Transverse colon (tissue), 4 donors: ENCODE measurements around the gene SPATA13. TPM values are rescaled to one million over a fixed set of nuclear protein-coding genes. Genes with fewer than 3 reads are reported as not detected.
A peak's percentile ranks its signal among the peaks of the same experiment; 100 is the strongest.

Experiments
- DNase-seq: peaks from one replicate; pipeline ENCODE4 v3.0.0-alpha.2; 2019
- H3K27ac ChIP-seq, 4 donors: fragments of 200-600 bp; sonication (generic); 2 replicates each; pipeline ENCODE4 v1.5.1; 2016 to 2018; ENCODE audit warnings: inconsistent platforms in 4 of 4
- H3K27me3 ChIP-seq: fragments of 200-600 bp; sonication (generic); 2 replicates; pipeline ENCODE4 v1.5.1; 2017; ENCODE audit warnings: inconsistent platforms
- H3K36me3 ChIP-seq, 4 donors: fragments of 200-600 bp; sonication (generic); 2 replicates each; pipeline ENCODE4 v1.5.1; 2017 to 2019; ENCODE audit warnings: inconsistent platforms in 4 of 4
- H3K4me1 ChIP-seq, 4 donors: fragments of 200-600 bp; sonication (generic); 2 replicates each; pipeline ENCODE4 v1.5.1; 2017 to 2020; ENCODE audit warnings: inconsistent platforms in 4 of 4
- H3K4me3 ChIP-seq, 4 donors: fragments of 200-600 bp; sonication (generic); 1 replicate in 1 of 4; 2 replicates in 3 of 4; pipeline versions ENCODE4 v1.5.1 to v1.6.1; 2017 to 2019; ENCODE audit warnings: inconsistent platforms in 4 of 4
- H3K9me3 ChIP-seq, 2 donors: fragments of 200-600 bp; sonication (generic); 2 replicates each; pipeline ENCODE4 v1.5.1; 2017 to 2019; ENCODE audit warnings: inconsistent platforms in 2 of 2
- CTCF ChIP-seq, 5 experiments: fragments of 200-600 bp in 3 of 5; fragments of 450-650 bp in 2 of 5; sonication (generic) in 3 of 5; IDR thresholded peaks; 1 replicate in 2 of 5; 2 replicates in 3 of 5; pipeline ENCODE4 v1.5.1; 2016 to 2017; ENCODE audit warnings: antibody characterized with exemption in 5 of 5, inconsistent platforms in 3 of 5, mild to moderate bottlenecking in 2 of 5, moderate library complexity in 1 of 5
- EP300 ChIP-seq: sonication (generic); formaldehyde crosslinking; IDR thresholded peaks from one replicate; pipeline ENCODE4 v1.6.1; 2017; ENCODE audit warnings: antibody characterized with exemption, low read depth
- POLR2A ChIP-seq: fragments of 450-650 bp; IDR thresholded peaks from one replicate; pipeline ENCODE4 v1.6.1; 2016; ENCODE audit warnings: antibody characterized with exemption, mild to moderate bottlenecking, moderate library complexity
- POLR2AphosphoS5 ChIP-seq, 3 donors: sonication (generic); formaldehyde crosslinking; IDR thresholded peaks; one replicate each; pipeline ENCODE4 v1.6.1; 2016; ENCODE audit warnings: antibody characterized with exemption in 3 of 3
- WGBS, 2 donors: methylation state at CpG; one replicate each; pipeline ENCODE4 v1.1.5; 2018; ENCODE audit warnings: low coverage in 1 of 2; 5-methylcytosine and 5-hydroxymethylcytosine counted together
- in situ Hi-C, 4 donors: fragments of 200-750 bp; cut with MboI; loops; one replicate each; pipeline versions ENCODE4 v1.15.0 to v1.15.1; 2017; ENCODE audit warnings: low sequenced_read_pairs in 3 of 4, low pct_ligation_motif_present in 1 of 4, low pct_unique_long_range_greater_than_20kb in 1 of 4
- intact Hi-C: fragments of 100-400 bp; cut with DNase I; formaldehyde crosslinking; loops from one replicate; pipeline ENCODE4 v1.15.1; 2023; ENCODE audit warnings: low total_unique reads
- total RNA-seq, 4 donors: library from RNA; depleted of rRNA; stranded (reverse); fragments of >200 nt; gene quantifications; one replicate each; pipeline ENCODE4 v1.1.0, GENCODE V29; 2016

SPATA13 gene
- total RNA-seq, 4 donors from 2014 or later = 85.1 to 612 (median 228) TPM

GRCh38 chr13:24168392-24168750, 7.9 kb downstream of the SPATA13 start:
- TF ChIP-seq EP300 = no peak
- no peak for TF ChIP-seq CTCF (IDR thresholded peaks at IDR 0.05)
- in situ Hi-C loops = no loop called here
- H3K4me3 ChIP-seq = no peak overlapping the region
- intact Hi-C loops = loop anchor here (10.0 kb wide), 1 partner anchor 56 kb away; no protein-coding TSS in a partner anchor
- peaks cover 0 to 7% (median 3%) of the 10 kb centered on the region in 4 donors for H3K4me1 ChIP-seq
- H3K9me3 ChIP-seq = no peaks in the 10 kb centered on the region
- H3K27ac ChIP-seq = peak overlapping the region in 2 of 4 donors; percentile 15 to 55
- H3K36me3 ChIP-seq = no peaks in the 10 kb centered on the region
- no peaks in the 10 kb centered on the region for H3K27me3 ChIP-seq
- no peak for DNase-seq
- 75 to 78% methylated on average over 6 of the region's 6 CpGs for WGBS, 2 donors

GRCh38 chr13:24168979-24169378, 8.5 kb downstream of the SPATA13 start:
- intact Hi-C loops = loop anchor here (10.0 kb wide), 1 partner anchor 56 kb away; no protein-coding TSS in a partner anchor
- in situ Hi-C loops = no loop called here
- no peaks in the 10 kb centered on the region for H3K9me3 ChIP-seq
- no peak overlapping the region for H3K4me3 ChIP-seq
- DNase-seq = no peak
- H3K36me3 ChIP-seq = no peaks in the 10 kb centered on the region
- no peaks in the 10 kb centered on the region for H3K27me3 ChIP-seq
- H3K4me1 ChIP-seq = peaks cover 0 to 3% (median 0%) of the 10 kb centered on the region in 4 donors
- H3K27ac ChIP-seq = no peak overlapping the region
- TF ChIP-seq POLR2A (no peak), POLR2AphosphoS5 (IDR thresholded peaks at IDR 0.05) (no peak), EP300 (no peak), CTCF (IDR thresholded peaks at IDR 0.05) (no peak)
- WGBS, 2 donors = 40 to 65% methylated on average over 1 to 5 of the region's 5 CpGs

GRCh38 chr13:24172071-24172470, 11.6 kb downstream of the SPATA13 start:
- H3K27me3 ChIP-seq = no peaks in the 10 kb centered on the region
- H3K27ac ChIP-seq = no peak overlapping the region
- no peaks in the 10 kb centered on the region for H3K9me3 ChIP-seq
- WGBS, 2 donors = 91 to 100% methylated on average over 4 of the region's 4 CpGs
- no peak overlapping the region for H3K4me3 ChIP-seq
- TF ChIP-seq POLR2AphosphoS5 (IDR thresholded peaks at IDR 0.05) (no peak), CTCF (IDR thresholded peaks at IDR 0.05) (no peak), EP300 (no peak), POLR2A (no peak)
- no peak for DNase-seq
- H3K4me1 ChIP-seq = peaks cover 0 to 17% (median 3%) of the 10 kb centered on the region in 4 donors
- intact Hi-C loops = no loop called here
- in situ Hi-C loops = no loop called here
- no peaks in the 10 kb centered on the region for H3K36me3 ChIP-seq

- Histone ChIP-seq H3K27me3 (no peaks in the 10 kb centered on the region), H3K4me3 (no peak overlapping the region), H3K4me1 (peaks cover 0 to 17% (median 3%) of the 10 kb centered on the region in 4 donors), H3K36me3 (no peaks in the 10 kb centered on the region), H3K27ac (no peak overlapping the region), H3K9me3 (no peaks in the 10 kb centered on the region)
- TF ChIP-seq CTCF (IDR thresholded peaks at IDR 0.05) (no peak), POLR2AphosphoS5 (IDR thresholded peaks at IDR 0.05) (no peak), POLR2A (no peak)
- DNase-seq = no peak
- WGBS, 2 donors = 46 to 59% methylated on average over 2 of the region's 2 CpGs
- intact Hi-C loops (no loop called here), in situ Hi-C loops (no loop called here)
These were observed 13.3 kb downstream of the SPATA13 start for GRCh38 chr13:24173795-24174194.
